C4-2B (cell line): Measurements from ENCODE around the gene TPRG1L.

Experiments used
- CTCF ChIP-seq: fragments of 450-650 bp; conservative IDR thresholded peaks from 2 replicates; pipeline ENCODE4 v1.5.1; 2017; ENCODE audit warnings: mild to moderate bottlenecking
- ZFX ChIP-seq: fragments of 450-650 bp; IDR thresholded peaks from 2 replicates; pipeline ENCODE4 v1.6.1; 2017

- no peak for TF ChIP-seq CTCF
- no peak for TF ChIP-seq ZFX
Measured at GRCh38 chr1:3595949-3596348, 28.9 kb upstream of the TPRG1L start.
